Endodermal cell (in vitro differentiated cells): Measurements from ENCODE around the gene NF1. TPM values are rescaled to one million over a fixed set of nuclear protein-coding genes. Genes with fewer than 3 reads are reported as not detected.
"Not testable (repeated sequence)": the region's sequence is repeated elsewhere in the genome, so short reads cannot be mapped to it uniquely, and the experiment has no call there.

Experiments
- DNase-seq: peaks from one replicate; pipeline ENCODE4 v3.0.0-alpha.2; 2017
- H3K27ac ChIP-seq: 2 replicates; pipeline ENCODE4 v1.5.1; 2013; ENCODE audit warnings: mild to moderate bottlenecking, low read depth, low read length, moderate library complexity
- H3K27me3 ChIP-seq: 2 replicates; pipeline ENCODE4 v1.6.1; 2013; ENCODE audit warnings: mild to moderate bottlenecking, low read length, moderate library complexity; ENCODE audit not compliant: insufficient read depth, control insufficient read depth, poor library complexity, severe bottlenecking
- H3K36me3 ChIP-seq: 2 replicates; pipeline ENCODE4 v1.7.0; 2013; ENCODE audit warnings: mild to moderate bottlenecking, low read length, moderate library complexity; ENCODE audit not compliant: control insufficient read depth, insufficient read depth
- H3K4me1 ChIP-seq: one replicate; pipeline ENCODE4 v1.7.0; 2013; ENCODE audit warnings: low read length; ENCODE audit not compliant: control insufficient read depth, insufficient read depth
- H3K4me3 ChIP-seq: 2 replicates; pipeline ENCODE4 v1.5.1; 2013; ENCODE audit warnings: mild to moderate bottlenecking, low read length, moderate library complexity
- H3K9ac ChIP-seq: 2 replicates; pipeline ENCODE4 v1.6.1; 2013; ENCODE audit warnings: mild to moderate bottlenecking, low read length, moderate library complexity; ENCODE audit not compliant: poor library complexity, severe bottlenecking; ENCODE audit errors: extremely low read depth
- H3K9me3 ChIP-seq: 2 replicates; pipeline ENCODE4 v1.6.1; 2013; ENCODE audit warnings: mild to moderate bottlenecking, low read length, moderate library complexity; ENCODE audit not compliant: control insufficient read depth
- H3K27ac Mint-ChIP-seq: 2 replicates; pipeline ENCODE4 v1.8.0; 2020; ENCODE audit warnings: mixed read lengths
- H3K27me3 Mint-ChIP-seq: 2 replicates; pipeline ENCODE4 v1.8.0; 2021; ENCODE audit warnings: mild to moderate bottlenecking, mixed read lengths; ENCODE audit not compliant: insufficient read depth
- H3K36me3 Mint-ChIP-seq: 2 replicates; pipeline ENCODE4 v1.8.0; 2020; ENCODE audit warnings: low read depth, mixed read lengths
- H3K4me1 Mint-ChIP-seq: 2 replicates; pipeline ENCODE4 v1.8.0; 2020; ENCODE audit warnings: mixed read lengths
- H3K4me3 Mint-ChIP-seq: 2 replicates; pipeline ENCODE4 v1.8.0; 2020; ENCODE audit warnings: mild to moderate bottlenecking, moderate library complexity, mixed read lengths
- H3K9me3 Mint-ChIP-seq: 2 replicates; pipeline ENCODE4 v1.8.0; 2020; ENCODE audit warnings: mild to moderate bottlenecking, mixed read lengths
- CTCF ChIP-seq: fragments of 200-600 bp; sonication (generic); conservative IDR thresholded peaks from 2 replicates; pipeline ENCODE4 v1.5.0; 2021; ENCODE audit warnings: antibody characterized with exemption, mild to moderate bottlenecking
- WGBS, 2 experiments: methylation state at CpG; one replicate each; pipeline versions ENCODE4 v1.1.5 to v1.1.7; 2013; ENCODE audit warnings: missing lambda C conversion rate in 2 of 2, mixed read lengths in 1 of 2; ENCODE audit not compliant: insufficient coverage in 1 of 2, insufficient read length in 1 of 2; 5-methylcytosine and 5-hydroxymethylcytosine counted together
- total RNA-seq, 2 donors: library from RNA; stranded (reverse); fragmentation: NEBNext Ultra II Directional in 1 of 2; extraction: Animal tissue kit (Norgen Biotek cat#: 25700) in 1 of 2; gene quantifications; 2 replicates in 1 of 2; 3 replicates in 1 of 2; pipeline ENCODE4 v1.2.1, GENCODE V29; 2021

The NF1 gene
- total RNA-seq, 2 donors from 2014 or later = 61.9 to 69.3 TPM

- H3K27me3 ChIP-seq = no peaks in the 10 kb centered on the region
- no peak overlapping the region for H3K4me3 Mint-ChIP-seq
- WGBS, 2 experiments = 73 to 100% methylated on average over 1 of the region's 1 CpG
- H3K36me3 ChIP-seq = peaks cover 58% of the 10 kb centered on the region
- TF ChIP-seq CTCF = no peak
- H3K4me1 Mint-ChIP-seq = no peaks in the 10 kb centered on the region
- H3K9ac ChIP-seq = no peak overlapping the region
- H3K4me1 ChIP-seq = no peaks in the 10 kb centered on the region
- H3K4me3 ChIP-seq = no peak overlapping the region
- peaks cover 43% of the 10 kb centered on the region for H3K36me3 Mint-ChIP-seq
- DNase-seq = no peak
- no peak overlapping the region for H3K27ac Mint-ChIP-seq
- no peaks in the 10 kb centered on the region for H3K27me3 Mint-ChIP-seq
- no peak overlapping the region for H3K27ac ChIP-seq
- no peaks in the 10 kb centered on the region for H3K9me3 Mint-ChIP-seq
- no peaks in the 10 kb centered on the region for H3K9me3 ChIP-seq
Observed at GRCh38 chr17:31261601-31262000, 166.8 kb downstream of the NF1 start.

GRCh38 chr17:31262923-31263322 lies 168.1 kb downstream of the NF1 start:
- not testable (repeated sequence) for H3K9ac ChIP-seq, H3K4me1 ChIP-seq, H3K27ac Mint-ChIP-seq, H3K4me3 ChIP-seq, H3K27ac ChIP-seq, H3K27me3 ChIP-seq, H3K9me3 ChIP-seq, H3K4me3 Mint-ChIP-seq, H3K4me1 Mint-ChIP-seq, DNase-seq, H3K9me3 Mint-ChIP-seq, H3K27me3 Mint-ChIP-seq
- H3K36me3 Mint-ChIP-seq = peaks cover 53% of the 10 kb centered on the region
- H3K36me3 ChIP-seq = peaks cover 68% of the 10 kb centered on the region
- WGBS, 2 experiments = 100% methylated on average over 1 of the region's 1 CpG; no CpG with 5 or more reads in 1 of the 2 experiments

GRCh38 chr17:31266042-31266441 lies 171.3 kb downstream of the NF1 start:
- peak; percentile 65 for TF ChIP-seq CTCF
- H3K36me3 ChIP-seq = peaks cover 73% of the 10 kb centered on the region
- no peaks in the 10 kb centered on the region for H3K9me3 ChIP-seq
- Mint-ChIP-seq H3K4me1 (peaks cover 10% of the 10 kb centered on the region), H3K4me3 (no peak overlapping the region), H3K9me3 (no peaks in the 10 kb centered on the region), H3K27me3 (no peaks in the 10 kb centered on the region), H3K36me3 (peaks cover 67% of the 10 kb centered on the region), H3K27ac (no peak overlapping the region)
- no peak for DNase-seq
- no peak overlapping the region for H3K9ac ChIP-seq
- H3K4me3 ChIP-seq = no peak overlapping the region
- 92 to 100% methylated on average over 2 of the region's 2 CpGs for WGBS, 2 experiments
- H3K4me1 ChIP-seq = no peaks in the 10 kb centered on the region
- no peak overlapping the region for H3K27ac ChIP-seq
- H3K27me3 ChIP-seq = no peaks in the 10 kb centered on the region

- Histone ChIP-seq H3K27ac (peak overlapping the region; percentile 88), H3K36me3 (peaks cover 81% of the 10 kb centered on the region), H3K27me3 (no peaks in the 10 kb centered on the region), H3K9ac (no peak overlapping the region), H3K4me1 (no peaks in the 10 kb centered on the region), H3K4me3 (no peak overlapping the region), H3K9me3 (no peaks in the 10 kb centered on the region)
- no peak for DNase-seq
- peaks cover 58% of the 10 kb centered on the region for H3K36me3 Mint-ChIP-seq
- no peaks in the 10 kb centered on the region for H3K9me3 Mint-ChIP-seq
- no peak for TF ChIP-seq CTCF
- 100% methylated on average over 2 of the region's 2 CpGs for WGBS, 2 experiments
- no peak overlapping the region for H3K4me3 Mint-ChIP-seq
- H3K27me3 Mint-ChIP-seq = no peaks in the 10 kb centered on the region
- H3K27ac Mint-ChIP-seq = peak overlapping the region; percentile 90
- peaks cover 10% of the 10 kb centered on the region for H3K4me1 Mint-ChIP-seq
Observed at GRCh38 chr17:31269036-31269577, 174.3 kb downstream of the NF1 start.
